GM12892 (cell line): ENCODE results near the gene MDH2. TPM values are rescaled to one million over a fixed set of nuclear protein-coding genes. Genes with fewer than 3 reads are reported as not detected.
"Not testable (repeated sequence)": the region's sequence is repeated elsewhere in the genome, so short reads cannot be mapped to it uniquely, and the experiment has no call there.

Experiments used
- DNase-seq: peaks from one replicate; pipeline ENCODE4 v3.0.0; 2011; ENCODE audit not compliant: insufficient read length
- FAIRE-seq: peaks from 2 replicates; lab custom pipeline; 2011; peaks lifted over from hg19 to GRCh38; lab: Jason Lieb, UNC
- POLR2A ChIP-seq: IDR thresholded peaks from 2 replicates; pipeline ENCODE4 v1.6.1; 2011; ENCODE audit warnings: low read depth, low read length, control low read depth
- POLR2AphosphoS5 ChIP-seq: IDR thresholded peaks from 2 replicates; pipeline ENCODE4 v1.6.1; 2011; ENCODE audit warnings: low read depth, low read length, control low read depth
- TAF1 ChIP-seq: IDR thresholded peaks from 2 replicates; pipeline ENCODE4 v1.6.1; 2011; ENCODE audit warnings: low read depth, mild to moderate bottlenecking, control low read depth, low read length, borderline replicate concordance
- polyA plus RNA-seq: library from polyadenylated mRNA; unstranded; fragments of >200 nt; gene quantifications from one replicate; pipeline ENCODE4 v1.2.1, GENCODE V29; 2012; ENCODE audit warnings: missing spikeins, inconsistent platforms; ENCODE audit not compliant: missing spikeins

The MDH2 gene
- 126 TPM for polyA plus RNA-seq

GRCh38 chr7:76047811-76048667 is at the start of gene MDH2, which contains the start of gene STYXL1:
MDH2 (plus strand) TSS chr7:76048106; CDS start chr7:76048161, 55 bp downstream.
STYXL1 (minus strand) TSS chr7:76048000; CDS start chr7:76030523, 17,477 bp downstream.
- FAIRE-seq (peak; percentile 86), DNase-seq (peak; percentile 96)
- peak; percentile 96 for TF ChIP-seq POLR2A
- peak; percentile 96 for TF ChIP-seq POLR2AphosphoS5
- peak; percentile 94 for TF ChIP-seq TAF1

GRCh38 chr7:76000566-76000965 is 47.3 kb upstream of the MDH2 start:
- TF ChIP-seq POLR2A = no peak
- no peak for TF ChIP-seq TAF1
- TF ChIP-seq POLR2AphosphoS5 = no peak
- DNase-seq (no peak), FAIRE-seq (no peak)

- TF ChIP-seq POLR2A (no peak), TAF1 (no peak), POLR2AphosphoS5 (no peak)
- no peak for FAIRE-seq
- DNase-seq = no peak
These were observed 45.8 kb upstream of the MDH2 start for GRCh38 chr7:76002139-76002538.

GRCh38 chr7:76002822-76003221 is 45.1 kb upstream of the MDH2 start:
- FAIRE-seq (no peak), DNase-seq (no peak)
- TF ChIP-seq POLR2A (no peak), TAF1 (no peak), POLR2AphosphoS5 (no peak)

- DNase-seq (no peak), FAIRE-seq (no peak)
- TF ChIP-seq POLR2A (no peak), TAF1 (no peak), POLR2AphosphoS5 (no peak)
These were observed 44.6 kb upstream of the MDH2 start for GRCh38 chr7:76003351-76003750.

GRCh38 chr7:76005004-76005403 is 42.9 kb upstream of the MDH2 start:
- FAIRE-seq, DNase-seq: not testable (repeated sequence)

- no peak for FAIRE-seq
- DNase-seq = no peak
- TF ChIP-seq POLR2AphosphoS5 = no peak
- no peak for TF ChIP-seq POLR2A
- TF ChIP-seq TAF1 = no peak
These were observed 39.7 kb upstream of the MDH2 start for GRCh38 chr7:76008156-76008687.

GRCh38 chr7:76009672-76010600 is 38.0 kb upstream of the MDH2 start:
- no peak for FAIRE-seq
- no peak for DNase-seq
- TF ChIP-seq POLR2AphosphoS5 (no peak), TAF1 (no peak), POLR2A (no peak)

GRCh38 chr7:76011442-76011861 is 36.5 kb upstream of the MDH2 start:
- no peak for FAIRE-seq
- DNase-seq = no peak
- TF ChIP-seq TAF1 = no peak
- no peak for TF ChIP-seq POLR2AphosphoS5
- TF ChIP-seq POLR2A = no peak

GRCh38 chr7:76016191-76016947 is 31.5 kb upstream of the MDH2 start:
- no peak for FAIRE-seq
- no peak for TF ChIP-seq TAF1
- TF ChIP-seq POLR2A = no peak
- TF ChIP-seq POLR2AphosphoS5 = no peak
- DNase-seq = no peak

GRCh38 chr7:76018520-76018919 is 29.4 kb upstream of the MDH2 start:
- FAIRE-seq, DNase-seq: not testable (repeated sequence)
